HFFc6 (cell line): ENCODE results near the gene GSK3A. TPM values are rescaled to one million over a fixed set of nuclear protein-coding genes. Genes with fewer than 3 reads are reported as not detected.

Experiments used
- DNase-seq: peaks from one replicate; pipeline ENCODE4 v3.0.0-alpha.2; 2018
- H3K27ac Mint-ChIP-seq: 2 replicates; pipeline ENCODE4 v1.8.0; 2020; ENCODE audit warnings: mild to moderate bottlenecking, mixed read lengths
- H3K27me3 Mint-ChIP-seq: 2 replicates; pipeline ENCODE4 v1.8.0; 2021; ENCODE audit warnings: mild to moderate bottlenecking, moderate library complexity, mixed read lengths; ENCODE audit not compliant: insufficient read depth
- H3K36me3 Mint-ChIP-seq: 2 replicates; pipeline ENCODE4 v1.8.0; 2021; ENCODE audit warnings: low read depth, mixed read lengths
- H3K4me1 Mint-ChIP-seq: 2 replicates; pipeline ENCODE4 v1.8.0; 2020; ENCODE audit warnings: low read depth, mixed read lengths
- H3K4me3 Mint-ChIP-seq: 2 replicates; pipeline ENCODE4 v1.8.0; 2020; ENCODE audit warnings: mild to moderate bottlenecking, moderate library complexity, mixed read lengths
- H3K9me3 Mint-ChIP-seq: 2 replicates; pipeline ENCODE4 v1.8.0; 2020; ENCODE audit warnings: mild to moderate bottlenecking, mixed read lengths
- total RNA-seq, 6 experiments: library from RNA; stranded (reverse); fragmentation: NEBNext Ultra II Directional; extraction: Animal tissue kit (Norgen Biotek cat#: 25700); gene quantifications; 2 replicates in 1 of 6; 3 replicates in 5 of 6; pipeline ENCODE4 v1.2.3, GENCODE V29; 2021
- TF ChIP-seq, protein P1 (sequence below): fragments of 200-600 bp; sonication (generic); IDR thresholded peaks from 2 replicates; pipeline ENCODE4 v1.5.0; 2021; ENCODE audit warnings: antibody characterized with exemption, mild to moderate bottlenecking

The GSK3A gene
- total RNA-seq, 6 experiments from 2014 or later = 36.3 to 45.5 (median 43.1) TPM

- no peak overlapping the region for H3K27ac Mint-ChIP-seq
- TF ChIP-seq, protein P1, sequence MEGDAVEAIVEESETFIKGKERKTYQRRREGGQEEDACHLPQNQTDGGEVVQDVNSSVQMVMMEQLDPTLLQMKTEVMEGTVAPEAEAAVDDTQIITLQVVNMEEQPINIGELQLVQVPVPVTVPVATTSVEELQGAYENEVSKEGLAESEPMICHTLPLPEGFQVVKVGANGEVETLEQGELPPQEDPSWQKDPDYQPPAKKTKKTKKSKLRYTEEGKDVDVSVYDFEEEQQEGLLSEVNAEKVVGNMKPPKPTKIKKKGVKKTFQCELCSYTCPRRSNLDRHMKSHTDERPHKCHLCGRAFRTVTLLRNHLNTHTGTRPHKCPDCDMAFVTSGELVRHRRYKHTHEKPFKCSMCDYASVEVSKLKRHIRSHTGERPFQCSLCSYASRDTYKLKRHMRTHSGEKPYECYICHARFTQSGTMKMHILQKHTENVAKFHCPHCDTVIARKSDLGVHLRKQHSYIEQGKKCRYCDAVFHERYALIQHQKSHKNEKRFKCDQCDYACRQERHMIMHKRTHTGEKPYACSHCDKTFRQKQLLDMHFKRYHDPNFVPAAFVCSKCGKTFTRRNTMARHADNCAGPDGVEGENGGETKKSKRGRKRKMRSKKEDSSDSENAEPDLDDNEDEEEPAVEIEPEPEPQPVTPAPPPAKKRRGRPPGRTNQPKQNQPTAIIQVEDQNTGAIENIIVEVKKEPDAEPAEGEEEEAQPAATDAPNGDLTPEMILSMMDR = no peak
- H3K36me3 Mint-ChIP-seq = peaks cover 42% of the 10 kb centered on the region
- peaks cover 7% of the 10 kb centered on the region; the same call in 1 of the 2 replicates for H3K9me3 Mint-ChIP-seq
- H3K4me3 Mint-ChIP-seq = no peak overlapping the region
- H3K4me1 Mint-ChIP-seq = peaks cover 30% of the 10 kb centered on the region
- DNase-seq = no peak
- H3K27me3 Mint-ChIP-seq = peaks cover 9% of the 10 kb centered on the region
Measured at GRCh38 chr19:42196011-42197001, 46.1 kb downstream of the GSK3A start.

- no peak for DNase-seq
Measured at GRCh38 chr19:42193706-42194105, 48.7 kb downstream of the GSK3A start.

GRCh38 chr19:42193294-42193693 is 49.1 kb downstream of the GSK3A start:
- Mint-ChIP-seq H3K27me3 (peaks cover 3% of the 10 kb centered on the region), H3K36me3 (peaks cover 25% of the 10 kb centered on the region), H3K4me1 (peaks cover 30% of the 10 kb centered on the region), H3K4me3 (no peak overlapping the region), H3K9me3 (peaks cover 7% of the 10 kb centered on the region; the same call in 1 of the 2 replicates), H3K27ac (no peak overlapping the region)
- no peak for DNase-seq
- TF ChIP-seq, protein P1 = no peak

More at GRCh38 chr19:42193706-42194105, 48.7 kb downstream of the GSK3A start:
- H3K9me3 Mint-ChIP-seq = peaks cover 7% of the 10 kb centered on the region; the same call in 1 of the 2 replicates
- H3K36me3 Mint-ChIP-seq = peaks cover 27% of the 10 kb centered on the region
- peaks cover 32% of the 10 kb centered on the region for H3K4me1 Mint-ChIP-seq
- H3K27ac Mint-ChIP-seq = no peak overlapping the region
- TF ChIP-seq, protein P1 = no peak
- H3K4me3 Mint-ChIP-seq = no peak overlapping the region
- peaks cover 3% of the 10 kb centered on the region for H3K27me3 Mint-ChIP-seq

GRCh38 chr19:42191855-42192254 is 50.5 kb downstream of the GSK3A start:
- H3K4me3 Mint-ChIP-seq = peak overlapping the region; percentile 9; the same call in 1 of the 2 replicates

GRCh38 chr19:42191330-42191729 is 51.1 kb downstream of the GSK3A start:
- no peak for DNase-seq

More at GRCh38 chr19:42191855-42192254, 50.5 kb downstream of the GSK3A start:
- peak; percentile 81 for DNase-seq
- H3K36me3 Mint-ChIP-seq = peaks cover 25% of the 10 kb centered on the region
- peak overlapping the region; percentile 60 for H3K27ac Mint-ChIP-seq
- peaks cover 7% of the 10 kb centered on the region; the same call in 1 of the 2 replicates for H3K9me3 Mint-ChIP-seq
- peaks cover 30% of the 10 kb centered on the region for H3K4me1 Mint-ChIP-seq
- peaks cover 3% of the 10 kb centered on the region for H3K27me3 Mint-ChIP-seq
- TF ChIP-seq, protein P1 = no peak

More at GRCh38 chr19:42191330-42191729, 51.1 kb downstream of the GSK3A start:
- Mint-ChIP-seq H3K4me1 (peaks cover 30% of the 10 kb centered on the region), H3K36me3 (peaks cover 24% of the 10 kb centered on the region), H3K27me3 (peaks cover 3% of the 10 kb centered on the region), H3K4me3 (no peak overlapping the region), H3K9me3 (peaks cover 7% of the 10 kb centered on the region; the same call in 1 of the 2 replicates), H3K27ac (peak overlapping the region; percentile 60)
- TF ChIP-seq, protein P1 = no peak
